GM19025 (cell line): ENCODE measurements around the gene FDXR.

Experiments used
- ATAC-seq: cut with Tn5 transposase; IDR thresholded peaks from one replicate; pipeline ENCODE4 v1.9.1; 2021; ENCODE audit warnings: mild to moderate bottlenecking, low read depth, moderate library complexity; ENCODE audit not compliant: unreplicated experiment

Gene FDXR

GRCh38 chr17:74900208-74900607 lies 27.4 kb upstream of the FDXR start:
- ATAC-seq: no peak

- ATAC-seq: no peak
Observed at GRCh38 chr17:74898376-74898946, 25.7 kb upstream of the FDXR start.

DNA sequence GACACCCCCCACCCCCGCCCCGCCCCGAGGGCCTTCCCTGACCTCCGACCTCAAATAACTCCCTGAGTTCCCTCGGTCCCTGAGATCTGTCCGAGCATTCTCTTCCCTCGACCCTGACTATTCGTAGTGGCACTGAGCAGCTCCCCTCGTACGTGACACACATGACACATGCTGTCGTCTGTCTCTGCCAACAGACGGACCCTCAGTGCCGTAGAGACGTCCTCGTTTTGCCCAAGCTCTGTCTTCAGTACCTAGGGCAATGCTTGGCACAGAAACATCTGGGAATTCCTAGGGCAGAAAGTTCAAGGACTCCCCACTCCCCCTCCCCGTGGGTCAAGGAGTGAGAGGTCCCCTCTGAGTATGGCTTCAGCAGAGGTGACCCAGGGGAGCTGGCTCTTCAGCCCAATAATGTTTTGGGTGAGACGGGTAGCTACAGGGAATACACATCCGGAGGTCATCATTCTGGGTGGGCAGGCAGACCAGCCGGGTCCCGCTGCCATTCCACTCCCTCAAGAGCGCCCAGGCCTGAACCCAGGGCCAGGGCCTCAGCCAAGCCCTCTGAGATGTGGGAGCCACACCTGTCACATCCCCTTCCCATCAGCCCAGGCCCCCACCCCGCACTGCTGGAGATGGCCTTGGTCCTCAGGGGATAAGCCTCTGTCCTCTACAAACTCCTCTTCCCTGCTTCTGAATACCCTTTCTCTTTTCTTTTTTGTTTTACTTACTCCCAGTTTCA lies 21.3 kb upstream of the FDXR start:
- ATAC-seq: no peak

DNA sequence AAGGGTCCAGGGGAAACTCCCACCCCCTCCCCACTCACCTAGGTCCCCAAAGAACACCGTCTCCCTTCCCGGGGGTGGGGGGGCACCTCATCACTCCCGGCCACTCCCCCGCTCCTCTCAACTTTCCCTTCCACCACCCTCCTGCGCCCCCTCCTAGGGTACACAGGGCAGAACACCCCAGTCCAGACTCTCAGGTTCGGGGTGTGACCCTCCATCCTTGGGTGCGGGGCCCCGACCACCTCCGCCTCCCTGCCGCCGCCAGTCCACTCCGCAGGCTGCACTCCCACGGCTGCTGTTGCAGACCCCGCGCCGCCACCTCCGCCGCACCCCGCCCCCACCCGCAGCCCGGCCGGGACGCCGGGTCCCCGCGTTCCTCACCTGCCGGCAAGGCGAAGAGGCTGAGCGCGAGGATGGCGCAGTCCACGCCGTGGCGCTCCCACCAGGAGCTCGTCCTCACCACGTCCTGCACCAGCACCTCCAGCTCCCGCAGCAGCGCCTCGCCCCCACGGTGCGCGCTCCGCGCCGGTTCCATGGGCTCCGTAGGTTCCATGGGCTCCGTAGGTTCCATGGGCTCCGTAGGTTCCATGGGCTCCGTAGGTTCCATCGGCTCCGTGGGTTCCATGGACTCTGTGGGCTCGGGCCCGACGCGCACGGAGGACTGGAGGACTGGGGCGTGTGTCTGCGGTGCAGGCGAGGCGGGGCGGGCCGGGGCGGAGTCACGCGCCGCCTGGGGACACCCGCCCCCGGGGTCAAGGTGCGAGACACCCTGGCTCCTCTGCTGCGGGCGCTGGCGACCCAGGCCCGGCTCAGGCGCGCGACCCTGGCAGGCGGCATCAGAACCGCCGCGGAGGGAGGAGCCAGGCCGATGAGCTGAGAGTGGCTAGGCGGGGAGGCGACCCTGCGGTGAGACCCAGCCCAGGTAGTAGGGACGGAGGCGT lies 20.4 kb upstream of the FDXR start, which contains the start of gene FADS6:
Gene FADS6 (minus strand): TSS at position 660 of the 938 bp plus-strand sequence. CDS start 38 bp downstream, at position 622.
- ATAC-seq: no peak

GRCh38 chr17:74892013-74892841 lies 19.4 kb upstream of the FDXR start:
- no peak for ATAC-seq

DNA sequence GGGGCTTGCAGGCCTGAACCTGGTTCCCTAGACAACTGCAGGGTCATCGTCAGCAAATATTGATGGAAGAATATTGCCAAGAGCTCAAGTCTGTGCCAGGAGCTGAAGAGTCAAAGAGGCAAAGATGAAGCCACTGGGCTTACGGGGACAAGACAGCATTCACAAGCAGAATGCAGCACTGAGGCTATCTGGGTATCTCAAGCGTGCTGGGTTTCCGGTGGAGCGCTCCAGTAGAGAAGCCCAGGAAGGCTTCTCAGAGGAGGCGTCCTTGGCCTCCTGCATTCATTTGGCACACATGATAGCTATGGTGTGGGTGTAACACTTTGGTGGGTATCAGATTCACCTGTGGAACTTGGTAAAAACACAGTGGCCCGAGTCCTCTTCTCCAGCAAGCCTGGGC lies 17.8 kb upstream of the FDXR start:
- no peak for ATAC-seq

- ATAC-seq: no peak
Observed at GRCh38 chr17:74888469-74888868, 15.7 kb upstream of the FDXR start.

- no peak for ATAC-seq
Observed at GRCh38 chr17:74883241-74883745, 10.5 kb upstream of the FDXR start.

- ATAC-seq: no peak
Observed at GRCh38 chr17:74882517-74883240, 9.9 kb upstream of the FDXR start.

DNA sequence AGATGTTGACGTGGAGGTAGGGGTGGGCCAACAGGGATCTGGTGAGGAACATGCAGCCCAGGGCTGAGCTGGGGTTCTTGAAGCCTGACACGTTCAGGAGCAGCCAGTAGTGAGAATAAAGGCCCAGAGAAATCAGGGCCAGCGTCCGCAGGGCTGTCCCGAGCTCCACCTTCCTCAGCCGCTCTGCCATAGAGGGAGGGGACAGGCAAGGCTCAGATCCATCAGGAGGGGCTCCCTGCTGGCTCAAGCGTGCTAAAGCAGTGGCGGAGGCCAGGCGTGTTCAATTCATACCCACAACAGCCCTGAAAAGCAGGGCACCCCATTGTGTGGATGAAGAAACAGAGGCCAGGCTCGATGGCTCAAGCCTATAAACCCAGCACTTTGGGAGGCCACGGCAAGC lies 8.3 kb upstream of the FDXR start:
- no peak for ATAC-seq

GRCh38 chr17:74879308-74879707 lies 6.5 kb upstream of the FDXR start:
- ATAC-seq: no peak

DNA sequence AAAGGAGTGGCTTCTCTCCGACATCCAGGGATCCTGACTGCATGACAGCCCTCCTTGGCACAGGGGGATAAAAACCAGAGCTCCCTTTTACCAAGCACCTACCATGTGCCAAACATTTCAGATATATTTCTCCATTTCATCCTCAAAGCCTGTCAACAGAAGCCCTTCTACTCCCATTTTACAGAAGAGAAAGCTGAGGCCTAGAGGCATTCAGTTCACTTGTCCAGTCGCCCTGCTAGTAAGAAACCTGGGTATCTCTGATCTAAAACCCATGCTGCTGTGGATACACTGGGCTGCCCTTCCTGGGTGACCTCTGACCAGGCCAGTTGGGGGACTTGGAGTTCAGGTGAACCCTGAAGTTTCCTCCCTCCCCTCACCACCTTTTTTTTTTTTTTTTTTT lies 5.9 kb upstream of the FDXR start:
- no peak for ATAC-seq

GRCh38 chr17:74877592-74878548 lies 5.1 kb upstream of the FDXR start:
- ATAC-seq: no peak

GRCh38 chr17:74875977-74876593 lies 3.3 kb upstream of the FDXR start:
- no peak for ATAC-seq

- no peak for ATAC-seq
Observed at GRCh38 chr17:74875155-74875976, 2.6 kb upstream of the FDXR start.

DNA sequence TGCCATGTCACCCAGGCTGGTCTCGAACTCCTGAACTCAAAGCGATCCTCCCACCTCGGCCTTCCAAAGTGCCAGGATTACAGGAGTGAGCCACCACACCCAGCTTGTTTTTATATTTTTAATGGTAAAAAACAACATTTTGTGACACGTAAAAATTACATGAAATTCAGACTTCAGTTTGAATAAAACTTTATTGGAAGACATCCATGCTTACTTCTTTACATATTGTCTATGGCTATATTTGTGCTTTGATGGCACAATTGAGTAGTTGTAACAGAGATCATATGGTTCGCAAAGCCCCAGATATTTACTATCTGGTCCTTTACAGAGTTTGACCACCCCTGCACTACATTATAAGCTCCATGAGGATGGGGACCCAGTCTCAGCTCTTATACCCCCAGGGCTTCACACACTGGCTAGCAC lies 1.8 kb upstream of the FDXR start:
- ATAC-seq: no peak
